NCI-H510A (cell line): ENCODE results near the gene ZNF639.
A peak's percentile ranks its signal among the peaks of the same experiment; 100 is the strongest.
"Not testable (repeated sequence)": the region's sequence is repeated elsewhere in the genome, so short reads cannot be mapped to it uniquely, and the experiment has no call there.

ENCODE experiments used
- DNase-seq: peaks from one replicate; lab custom pipeline; 2025; lab: John Stamatoyannopoulos, UW

Gene ZNF639

GRCh38 chr3:179322286-179323196 lies at the start of gene ZNF639:
ZNF639 (plus strand) TSS chr3:179323031; CDS start chr3:179328294, 5,263 bp downstream.
- DNase-seq = peak; percentile 54

GRCh38 chr3:179274434-179274833 lies 48.4 kb upstream of the ZNF639 start:
- DNase-seq = not testable (repeated sequence)

GRCh38 chr3:179276001-179276400 lies 46.8 kb upstream of the ZNF639 start:
- DNase-seq = no peak

GRCh38 chr3:179276743-179277142 lies 46.1 kb upstream of the ZNF639 start:
- no peak for DNase-seq

GRCh38 chr3:179278151-179278550 lies 44.7 kb upstream of the ZNF639 start:
- no peak for DNase-seq

GRCh38 chr3:179278932-179279693 lies 43.7 kb upstream of the ZNF639 start:
- no peak for DNase-seq

- no peak for DNase-seq
These were observed 43.0 kb upstream of the ZNF639 start for GRCh38 chr3:179279837-179280236.

- DNase-seq = no peak
These were observed 41.0 kb upstream of the ZNF639 start for GRCh38 chr3:179281825-179282224.

- DNase-seq = no peak
These were observed 36.5 kb upstream of the ZNF639 start for GRCh38 chr3:179286331-179286730.

GRCh38 chr3:179288845-179289244 lies 34.0 kb upstream of the ZNF639 start:
- DNase-seq = no peak

GRCh38 chr3:179289295-179289694 lies 33.5 kb upstream of the ZNF639 start:
- DNase-seq = no peak

- no peak for DNase-seq
These were observed 30.4 kb upstream of the ZNF639 start for GRCh38 chr3:179292450-179292849.

- no peak for DNase-seq
These were observed 24.7 kb upstream of the ZNF639 start for GRCh38 chr3:179297971-179298725.

- DNase-seq = no peak
These were observed 23.5 kb upstream of the ZNF639 start for GRCh38 chr3:179299316-179299715.

- no peak for DNase-seq
These were observed 22.7 kb upstream of the ZNF639 start for GRCh38 chr3:179299999-179300613.

GRCh38 chr3:179301645-179302044 lies 21.2 kb upstream of the ZNF639 start:
- DNase-seq = no peak

GRCh38 chr3:179302111-179302510 lies 20.7 kb upstream of the ZNF639 start:
- DNase-seq = no peak

GRCh38 chr3:179304605-179305004 lies 18.2 kb upstream of the ZNF639 start:
- DNase-seq = no peak

GRCh38 chr3:179307362-179307761 lies 15.5 kb upstream of the ZNF639 start:
- not testable (repeated sequence) for DNase-seq

GRCh38 chr3:179308001-179308400 lies 14.8 kb upstream of the ZNF639 start:
- DNase-seq = no peak

GRCh38 chr3:179309225-179310078 lies 13.4 kb upstream of the ZNF639 start:
- no peak for DNase-seq
